Mesenchymal stem cell (in vitro differentiated cells and primary cell): ENCODE data around the gene TIMM29.
A peak's percentile ranks its signal among the peaks of the same experiment; 100 is the strongest.
"Not testable (repeated sequence)": the region's sequence is repeated elsewhere in the genome, so short reads cannot be mapped to it uniquely, and the experiment has no call there.

Source experiments
- DNase-seq: peaks from one replicate; pipeline ENCODE4 v3.0.0-alpha.2; 2013
- H2AFZ ChIP-seq: one replicate; pipeline ENCODE4 v1.6.1; 2013; ENCODE audit warnings: low read depth, mild to moderate bottlenecking, control low read depth, inconsistent platforms, low read length, moderate library complexity
- H2AK5ac ChIP-seq: 2 replicates; pipeline ENCODE4 v1.6.1; 2013; ENCODE audit warnings: low read length, moderate library complexity, mild to moderate bottlenecking, inconsistent platforms; ENCODE audit not compliant: severe bottlenecking
- H2BK120ac ChIP-seq: one replicate; pipeline ENCODE4 v1.6.1; 2013; ENCODE audit warnings: low read depth, mild to moderate bottlenecking, inconsistent platforms, low read length, moderate library complexity
- H2BK12ac ChIP-seq, 2 experiments: one replicate each; pipeline ENCODE4 v1.6.1; 2013; ENCODE audit warnings: inconsistent platforms in 2 of 2, low read length in 2 of 2, mild to moderate bottlenecking in 2 of 2, moderate library complexity in 2 of 2, control low read depth in 1 of 2
- H2BK15ac ChIP-seq: one replicate; pipeline ENCODE4 v1.6.1; 2013; ENCODE audit warnings: mild to moderate bottlenecking, low read depth, inconsistent platforms; ENCODE audit not compliant: poor library complexity, severe bottlenecking
- H2BK5ac ChIP-seq: 2 replicates; pipeline ENCODE4 v1.6.1; 2013; ENCODE audit warnings: low read depth, mild to moderate bottlenecking, low read length, control low read depth, inconsistent platforms; ENCODE audit not compliant: poor library complexity, severe bottlenecking
- H3K14ac ChIP-seq, 2 experiments: one replicate each; pipeline ENCODE4 v1.6.1; 2013; ENCODE audit warnings: inconsistent platforms in 2 of 2, low read length in 2 of 2, control low read depth in 1 of 2, mild to moderate bottlenecking in 1 of 2, moderate library complexity in 1 of 2
- H3K18ac ChIP-seq, 2 experiments: one replicate each; pipeline ENCODE4 v1.6.1; 2013; ENCODE audit warnings: inconsistent platforms in 2 of 2, low read length in 2 of 2, control low read depth in 1 of 2, low read depth in 1 of 2, mild to moderate bottlenecking in 1 of 2
- H3K23ac ChIP-seq, 2 experiments: one replicate each; pipeline ENCODE4 v1.6.1; 2013; ENCODE audit warnings: inconsistent platforms in 2 of 2, low read length in 2 of 2, mild to moderate bottlenecking in 2 of 2, moderate library complexity in 2 of 2, control low read depth in 1 of 2
- H3K27ac ChIP-seq: 2 replicates; pipeline ENCODE4 v1.5.1; 2013; ENCODE audit warnings: mild to moderate bottlenecking, moderate library complexity, low read length, control low read depth, inconsistent platforms; ENCODE audit not compliant: poor library complexity, severe bottlenecking
- H3K27me3 ChIP-seq, 2 experiments: 2 replicates each; pipeline versions ENCODE4 v1.6.1 to v1.7.0; 2013; ENCODE audit warnings: low read length in 2 of 2, mild to moderate bottlenecking in 2 of 2, moderate library complexity in 2 of 2, control low read depth in 1 of 2, inconsistent platforms in 1 of 2; ENCODE audit not compliant: control insufficient read depth in 1 of 2, insufficient read depth in 1 of 2
- H3K36me3 ChIP-seq, 2 experiments: 2 replicates each; pipeline versions ENCODE4 v1.6.1 to v1.7.0; 2013; ENCODE audit warnings: low read length in 2 of 2, control low read depth in 1 of 2, inconsistent platforms in 1 of 2, low read depth in 1 of 2, mild to moderate bottlenecking in 1 of 2; ENCODE audit not compliant: insufficient read depth in 2 of 2, control insufficient read depth in 1 of 2
- H3K4ac ChIP-seq, 2 experiments: one replicate each; pipeline ENCODE4 v1.6.1; 2013; ENCODE audit warnings: inconsistent platforms in 2 of 2, low read length in 2 of 2, mild to moderate bottlenecking in 2 of 2, moderate library complexity in 2 of 2, control low read depth in 1 of 2, low read depth in 1 of 2
- H3K4me1 ChIP-seq: 2 replicates; pipeline ENCODE4 v1.6.1; 2013; ENCODE audit warnings: low read depth, low read length, control low read depth; ENCODE audit not compliant: control insufficient read depth, insufficient read depth
- H3K4me2 ChIP-seq: 2 replicates; pipeline ENCODE4 v1.6.1; 2013; ENCODE audit warnings: low read length, mild to moderate bottlenecking, inconsistent platforms; ENCODE audit not compliant: poor library complexity, severe bottlenecking
- H3K4me3 ChIP-seq, 2 experiments: 2 replicates each; pipeline versions ENCODE4 v1.5.1 to v1.7.0; 2013; ENCODE audit warnings: low read length in 2 of 2, mild to moderate bottlenecking in 2 of 2, control low read depth in 1 of 2, low read depth in 1 of 2; ENCODE audit not compliant: insufficient read depth in 1 of 2
- H3K79me1 ChIP-seq: replicated peaks from 2 replicates; pipeline ENCODE4 v1.6.1; 2013; ENCODE audit warnings: mild to moderate bottlenecking, control low read depth, low read length, inconsistent platforms; ENCODE audit not compliant: poor library complexity, severe bottlenecking
- H3K9ac ChIP-seq: 2 replicates; pipeline ENCODE4 v1.7.0; 2013; ENCODE audit warnings: mild to moderate bottlenecking, low read length, moderate library complexity
- H3K9me3 ChIP-seq: 2 replicates; pipeline ENCODE4 v1.7.0; 2013; ENCODE audit warnings: mild to moderate bottlenecking, low read length; ENCODE audit not compliant: control insufficient read depth
- H4K8ac ChIP-seq: one replicate; pipeline ENCODE4 v1.6.1; 2013; ENCODE audit warnings: inconsistent platforms, mild to moderate bottlenecking, low read length, moderate library complexity
- H4K91ac ChIP-seq: one replicate; pipeline ENCODE4 v1.6.1; 2013; ENCODE audit warnings: mild to moderate bottlenecking, low read length, inconsistent platforms
- WGBS: methylation state at CpG from one replicate; pipeline ENCODE4 v1.1.7; 2013; ENCODE audit warnings: mixed read lengths; 5-methylcytosine and 5-hydroxymethylcytosine counted together

TIMM29 gene

GRCh38 chr19:10952809-10953208, 24.2 kb downstream of the TIMM29 start:
- no peak overlapping the region for H2BK5ac ChIP-seq
- no peak overlapping the region for H3K18ac ChIP-seq
- H3K27ac ChIP-seq = no peak overlapping the region
- over 99% methylated on average over 6 of the region's 6 CpGs for WGBS
- no peak overlapping the region for H3K14ac ChIP-seq
- H3K79me1 ChIP-seq = no peaks in the 10 kb centered on the region
- H3K36me3 ChIP-seq = no peaks in the 10 kb centered on the region
- peaks cover 4% of the 10 kb centered on the region for H3K4me1 ChIP-seq
- H3K9ac ChIP-seq = no peak overlapping the region
- H3K4me2 ChIP-seq = no peak overlapping the region
- H2BK15ac ChIP-seq = no peak overlapping the region
- H3K4ac ChIP-seq = no peak overlapping the region
- H3K9me3 ChIP-seq = no peaks in the 10 kb centered on the region
- H4K8ac ChIP-seq = no peak overlapping the region
- no peak for DNase-seq
- H4K91ac ChIP-seq = no peak overlapping the region
- H3K4me3 ChIP-seq = no peak overlapping the region
- H2BK120ac ChIP-seq = no peak overlapping the region
- H2AK5ac ChIP-seq = no peak overlapping the region
- H2BK12ac ChIP-seq = no peak overlapping the region
- no peak overlapping the region for H3K23ac ChIP-seq
- no peaks in the 10 kb centered on the region for H3K27me3 ChIP-seq
- H2AFZ ChIP-seq = no peak overlapping the region

GRCh38 chr19:10959277-10959968, 30.8 kb downstream of the TIMM29 start:
- H3K4me3 ChIP-seq = peak overlapping the region in 1 of 2 experiments; percentile 88
- not testable (repeated sequence) for DNase-seq, H3K14ac ChIP-seq, H4K91ac ChIP-seq, H3K9me3 ChIP-seq, H3K27ac ChIP-seq, H2BK120ac ChIP-seq, H3K18ac ChIP-seq, H3K27me3 ChIP-seq, H2BK5ac ChIP-seq, H4K8ac ChIP-seq, H2AFZ ChIP-seq, H3K23ac ChIP-seq, H3K36me3 ChIP-seq, H2BK15ac ChIP-seq, H2AK5ac ChIP-seq, H2BK12ac ChIP-seq, H3K4me2 ChIP-seq, H3K79me1 ChIP-seq, H3K4ac ChIP-seq
- WGBS = 97% methylated on average over 19 of the region's 19 CpGs
- peaks cover 11% of the 10 kb centered on the region for H3K4me1 ChIP-seq
- H3K9ac ChIP-seq = peak overlapping the region; percentile 95

DNA sequence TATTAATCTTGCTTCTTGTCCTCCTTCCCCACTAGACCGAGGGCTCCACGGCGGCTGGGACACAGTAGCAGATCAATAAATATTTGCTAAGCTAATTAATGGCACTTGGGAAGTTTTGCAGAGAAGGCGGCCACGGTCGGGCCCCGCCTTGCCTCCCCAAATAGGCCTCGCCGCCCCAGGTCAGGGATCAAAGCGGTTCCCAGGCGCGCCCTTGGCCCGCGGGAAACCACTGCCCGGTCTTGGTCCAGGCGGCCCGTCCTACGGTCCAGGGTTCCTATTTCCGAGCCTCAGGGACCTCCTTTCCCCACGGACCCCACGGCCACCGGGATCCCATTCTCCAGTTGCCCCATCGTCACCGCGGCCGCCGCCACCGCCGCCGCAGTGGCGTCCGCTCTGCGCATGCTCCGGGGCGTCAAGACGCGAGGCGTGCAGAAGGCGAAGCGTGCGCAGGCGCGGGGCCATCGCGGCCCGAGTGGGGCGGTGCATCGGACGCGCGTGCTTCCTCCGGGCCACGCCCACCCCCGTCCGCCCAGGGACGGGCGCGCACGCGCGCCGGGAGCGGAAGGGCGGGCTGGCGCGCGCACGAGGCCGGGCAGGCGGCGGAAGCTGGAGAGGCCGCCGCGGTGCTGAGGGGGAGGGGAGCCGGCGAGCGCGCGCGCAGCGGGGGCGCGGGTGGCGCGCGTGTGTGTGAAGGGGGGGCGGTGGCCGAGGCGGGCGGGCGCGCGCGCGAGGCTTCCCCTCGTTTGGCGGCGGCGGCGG, 31.9 kb downstream of the TIMM29 start, which contains the start of gene SMARCA4:
Gene SMARCA4 (plus strand): TSS at position 717 of the 759 bp plus-strand sequence. CDS start 23,122 bp downstream, outside the sequence.
- Histone ChIP-seq H3K27ac (peak within 1 kb of the TSS; percentile 65), H3K18ac (peak within 1 kb of the TSS; percentile 88 to 97), H3K23ac (no peak within 1 kb of the TSS), H3K27me3 (no peaks in the 10 kb centered on the region), H3K14ac (peak within 1 kb of the TSS; percentile 45 to 85), H3K4me1 (peaks cover 16% of the 10 kb centered on the region), H3K4me3 (peak within 1 kb of the TSS; percentile 91 to 99), H3K9ac (peak within 1 kb of the TSS; percentile 99), H3K4me2 (peak within 1 kb of the TSS; percentile 91), H2BK5ac (peak within 1 kb of the TSS; percentile 48), H2AK5ac (peak within 1 kb of the TSS; percentile 53), H2BK120ac (peak within 1 kb of the TSS; percentile 88), H4K8ac (peak within 1 kb of the TSS; percentile 89), H4K91ac (peak within 1 kb of the TSS; percentile 93), H3K36me3 (peaks cover 0 to 9% of the 10 kb centered on the region in 2 experiments), H2BK12ac (no peak within 1 kb of the TSS), H3K9me3 (no peaks in the 10 kb centered on the region), H2BK15ac (peak within 1 kb of the TSS; percentile 81), H2AFZ (peak within 1 kb of the TSS; percentile 67), H3K79me1 (no peaks in the 10 kb centered on the region), H3K4ac (peak within 1 kb of the TSS; percentile 90 to 93)
- DNase-seq = peak; percentile 94
- under 1% methylated on average over 49 of the region's 100 CpGs for WGBS
